Lung (tissue), 12 donors: ENCODE data around the gene ANGPTL2. TPM values are rescaled to one million over a fixed set of nuclear protein-coding genes. Genes with fewer than 3 reads are reported as not detected.

ENCODE experiments used
- ATAC-seq: fragments of 200-7000 bp; cut with Tn5 transposase; one replicate; pipeline ENCODE4 v1.9.1; 2020; ENCODE audit warnings: moderate number of reproducible peaks; ENCODE audit not compliant: insufficient read depth, low FRiP score
- DNase-seq, 3 donors: peaks; one replicate each; pipeline ENCODE4 v3.0.0-alpha.2; 2013 to 2017
- H3K27ac ChIP-seq, 2 donors: one replicate each; pipeline ENCODE4 v1.5.1; 2013; ENCODE audit warnings: mild to moderate bottlenecking in 2 of 2, moderate library complexity in 2 of 2, control low read depth in 1 of 2, inconsistent platforms in 1 of 2, low read depth in 1 of 2, low read length in 1 of 2
- H3K27me3 ChIP-seq, 3 donors: one replicate each; pipeline ENCODE4 v1.5.1; 2013; ENCODE audit warnings: low read length in 2 of 3; ENCODE audit not compliant: control insufficient read depth in 3 of 3, insufficient read depth in 3 of 3
- H3K36me3 ChIP-seq, 4 donors: one replicate each; pipeline ENCODE4 v1.5.1; 2013; ENCODE audit warnings: low read length in 4 of 4, mild to moderate bottlenecking in 1 of 4, moderate library complexity in 1 of 4; ENCODE audit not compliant: control insufficient read depth in 4 of 4, insufficient read depth in 4 of 4
- H3K4me1 ChIP-seq, 5 donors: one replicate each; pipeline ENCODE4 v1.5.1; 2013; ENCODE audit warnings: low read length in 5 of 5, mild to moderate bottlenecking in 2 of 5, moderate library complexity in 1 of 5; ENCODE audit not compliant: control insufficient read depth in 5 of 5, insufficient read depth in 5 of 5
- H3K4me3 ChIP-seq: one replicate; pipeline ENCODE4 v1.5.1; 2013; ENCODE audit warnings: mild to moderate bottlenecking, control low read depth, moderate library complexity
- H3K9ac ChIP-seq, 2 donors: one replicate each; pipeline ENCODE4 v1.5.1; 2013; ENCODE audit warnings: low read length in 2 of 2, control low read depth in 1 of 2; ENCODE audit not compliant: insufficient read depth in 1 of 2
- H3K9me3 ChIP-seq, 4 donors: one replicate each; pipeline ENCODE4 v1.5.1; 2013; ENCODE audit warnings: low read length in 3 of 4, mild to moderate bottlenecking in 1 of 4, moderate library complexity in 1 of 4; ENCODE audit not compliant: control insufficient read depth in 4 of 4, insufficient read depth in 3 of 4
- WGBS, 2 donors: extraction: QIAGEN DNeasy Blood & Tissue Kit; methylation state at CpG; one replicate each; pipeline ENCODE4 v1.1.7; 2013; 5-methylcytosine and 5-hydroxymethylcytosine counted together
- polyA plus RNA-seq, 2 donors: library from polyadenylated mRNA; stranded (reverse); fragments of 200-250 nt; gene quantifications; one replicate each; pipeline ENCODE4 v1.2.1, GENCODE V29; 2013
- total RNA-seq, 2 donors: library from RNA; depleted of rRNA in 1 of 2; stranded (reverse); fragments of >200 nt in 1 of 2; gene quantifications; one replicate each; pipeline ENCODE4 v1.2.1, GENCODE V29; 2014 to 2021
- TF ChIP-seq, protein P1 (sequence below): IDR thresholded peaks from 2 replicates; pipeline ENCODE4 v1.5.1; 2012; ENCODE audit warnings: mild to moderate bottlenecking; ENCODE audit errors: control extremely low read depth, extremely low read depth
- donor health status: control.
- donor health status: control.
- donor health status: Bipolar disorder and iron deficiency.
- donor health status: healthy.
- donor health status: DM: yes; HTN: yes; CAD: no.

ANGPTL2 gene
- total and polyA plus RNA-seq, 4 donors: 7.5 to 18.8 (median 11.0) TPM

GRCh38 chr9:127105805-127106465, 16.5 kb downstream of the ANGPTL2 start:
- TF ChIP-seq, protein P1, sequence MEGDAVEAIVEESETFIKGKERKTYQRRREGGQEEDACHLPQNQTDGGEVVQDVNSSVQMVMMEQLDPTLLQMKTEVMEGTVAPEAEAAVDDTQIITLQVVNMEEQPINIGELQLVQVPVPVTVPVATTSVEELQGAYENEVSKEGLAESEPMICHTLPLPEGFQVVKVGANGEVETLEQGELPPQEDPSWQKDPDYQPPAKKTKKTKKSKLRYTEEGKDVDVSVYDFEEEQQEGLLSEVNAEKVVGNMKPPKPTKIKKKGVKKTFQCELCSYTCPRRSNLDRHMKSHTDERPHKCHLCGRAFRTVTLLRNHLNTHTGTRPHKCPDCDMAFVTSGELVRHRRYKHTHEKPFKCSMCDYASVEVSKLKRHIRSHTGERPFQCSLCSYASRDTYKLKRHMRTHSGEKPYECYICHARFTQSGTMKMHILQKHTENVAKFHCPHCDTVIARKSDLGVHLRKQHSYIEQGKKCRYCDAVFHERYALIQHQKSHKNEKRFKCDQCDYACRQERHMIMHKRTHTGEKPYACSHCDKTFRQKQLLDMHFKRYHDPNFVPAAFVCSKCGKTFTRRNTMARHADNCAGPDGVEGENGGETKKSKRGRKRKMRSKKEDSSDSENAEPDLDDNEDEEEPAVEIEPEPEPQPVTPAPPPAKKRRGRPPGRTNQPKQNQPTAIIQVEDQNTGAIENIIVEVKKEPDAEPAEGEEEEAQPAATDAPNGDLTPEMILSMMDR: no peak
- Histone ChIP-seq H3K4me1 (peaks cover 0 to 15% (median 9%) of the 10 kb centered on the region in 5 donors), H3K27ac (peak overlapping the region in 1 of 2 donors; percentile 4), H3K36me3 (peaks cover 0 to 13% (median 4%) of the 10 kb centered on the region in 4 donors), H3K4me3 (no peak overlapping the region), H3K9me3 (no peaks in the 10 kb centered on the region), H3K27me3 (no peaks in the 10 kb centered on the region), H3K9ac (no peak overlapping the region)
- DNase-seq: no peak
- WGBS, 2 donors: 88 to 91% methylated on average over 7 of the region's 7 CpGs
- no peak for ATAC-seq

GRCh38 chr9:127104581-127105311, 17.7 kb downstream of the ANGPTL2 start:
- H3K4me1 ChIP-seq: peaks cover 0 to 15% (median 8%) of the 10 kb centered on the region in 5 donors
- no peaks in the 10 kb centered on the region for H3K27me3 ChIP-seq
- peaks cover 0 to 13% (median 4%) of the 10 kb centered on the region in 4 donors for H3K36me3 ChIP-seq
- peak in 2 of 3 donors; percentile 34 to 45 for DNase-seq
- H3K9ac ChIP-seq: no peak overlapping the region
- H3K27ac ChIP-seq: peak overlapping the region in 1 of 2 donors; percentile 52
- peak; percentile 31 for ATAC-seq
- H3K9me3 ChIP-seq: no peaks in the 10 kb centered on the region
- WGBS, 2 donors: 89 to 93% methylated on average over 7 of the region's 7 CpGs
- no peak overlapping the region for H3K4me3 ChIP-seq
- TF ChIP-seq, protein P1: no peak

DNA sequence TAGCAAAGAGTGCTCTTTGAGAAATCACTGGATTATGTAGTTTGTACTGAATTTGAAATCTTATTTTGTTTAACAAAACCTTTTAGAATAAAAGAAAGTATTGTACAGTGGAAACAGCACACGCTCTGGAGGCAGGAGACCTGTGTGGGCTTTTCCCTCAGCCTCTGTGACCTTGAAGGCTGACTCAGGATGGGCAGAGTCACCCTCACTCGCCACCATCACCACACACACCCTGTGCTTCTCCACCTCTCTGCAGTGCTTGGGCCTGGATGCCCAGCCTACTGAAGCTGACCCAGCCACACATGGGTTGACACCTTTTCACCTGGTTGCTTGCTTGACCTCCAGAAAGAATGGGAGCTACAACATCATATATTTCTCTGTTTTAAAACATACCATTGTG, 19.6 kb downstream of the ANGPTL2 start:
- H3K36me3 ChIP-seq: peaks cover 0 to 9% (median 4%) of the 10 kb centered on the region in 4 donors
- TF ChIP-seq, protein P1: no peak
- DNase-seq: no peak

More for the DNA sequence above, 19.6 kb downstream of the ANGPTL2 start:
- peaks cover 0 to 15% (median 8%) of the 10 kb centered on the region in 5 donors for H3K4me1 ChIP-seq
- H3K27ac ChIP-seq: no peak overlapping the region
- WGBS, 2 donors: 92 to 99% methylated on average over 2 of the region's 2 CpGs
- no peak overlapping the region for H3K4me3 ChIP-seq
- H3K27me3 ChIP-seq: no peaks in the 10 kb centered on the region
- ATAC-seq: no peak
- no peak overlapping the region for H3K9ac ChIP-seq
- H3K9me3 ChIP-seq: no peaks in the 10 kb centered on the region
